Measurements from ENCODE around the gene C12orf42.

C12orf42 gene

GRCh38 chr12:103421402-103421801 is 74.4 kb downstream of the C12orf42 start:
- Mint-ChIP-seq H3K27me3 (ENCODE audit: low read depth) (peaks cover 4% of the 10 kb centered on the region), H3K9me3 (peaks cover 4% of the 10 kb centered on the region), H3K4me3 (no peak overlapping the region), H3K4me1 (peaks cover 11% of the 10 kb centered on the region), H3K27ac (no peak overlapping the region), H3K36me3 (ENCODE audit: low read depth) (peaks cover 4% of the 10 kb centered on the region)
- no peak for TF ChIP-seq CTCF (IDR thresholded peaks at IDR 0.05; ENCODE audit: unreplicated experiment in 3 of 3)

- no peak overlapping the region for H3K27ac Mint-ChIP-seq
- no peaks in the 10 kb centered on the region for H3K9me3 Mint-ChIP-seq
- H3K4me3 Mint-ChIP-seq: no peak overlapping the region
- H3K27me3 Mint-ChIP-seq (ENCODE audit: low read depth): peaks cover 4% of the 10 kb centered on the region
- no peaks in the 10 kb centered on the region for H3K4me1 Mint-ChIP-seq
- H3K36me3 Mint-ChIP-seq (ENCODE audit: low read depth): no peaks in the 10 kb centered on the region
- TF ChIP-seq CTCF (IDR thresholded peaks at IDR 0.05; ENCODE audit: unreplicated experiment in 3 of 3): no peak
These were observed 80.1 kb downstream of the C12orf42 start for GRCh38 chr12:103415681-103416080.

GRCh38 chr12:103401421-103401820 is 94.3 kb downstream of the C12orf42 start:
- Mint-ChIP-seq H3K36me3 (ENCODE audit: low read depth) (no peaks in the 10 kb centered on the region), H3K4me1 (no peaks in the 10 kb centered on the region), H3K4me3 (no peak overlapping the region), H3K9me3 (no peaks in the 10 kb centered on the region), H3K27me3 (ENCODE audit: low read depth) (no peaks in the 10 kb centered on the region), H3K27ac (no peak overlapping the region)
- no peak for TF ChIP-seq CTCF (IDR thresholded peaks at IDR 0.05; ENCODE audit: unreplicated experiment in 3 of 3)

GRCh38 chr12:103399986-103400385 is 95.8 kb downstream of the C12orf42 start:
- Mint-ChIP-seq H3K27me3 (ENCODE audit: low read depth) (no peaks in the 10 kb centered on the region), H3K4me1 (no peaks in the 10 kb centered on the region), H3K36me3 (ENCODE audit: low read depth) (no peaks in the 10 kb centered on the region), H3K4me3 (no peak overlapping the region), H3K27ac (no peak overlapping the region), H3K9me3 (no peaks in the 10 kb centered on the region)
- no peak for TF ChIP-seq CTCF (IDR thresholded peaks at IDR 0.05; ENCODE audit: unreplicated experiment in 3 of 3)

- H3K4me3 Mint-ChIP-seq: no peak overlapping the region
- no peaks in the 10 kb centered on the region for H3K4me1 Mint-ChIP-seq
- no peaks in the 10 kb centered on the region for H3K9me3 Mint-ChIP-seq
- peaks cover 4% of the 10 kb centered on the region for H3K27me3 Mint-ChIP-seq (ENCODE audit: low read depth)
- no peak for TF ChIP-seq CTCF (IDR thresholded peaks at IDR 0.05; ENCODE audit: unreplicated experiment in 3 of 3)
- H3K36me3 Mint-ChIP-seq (ENCODE audit: low read depth): no peaks in the 10 kb centered on the region
- no peak overlapping the region for H3K27ac Mint-ChIP-seq
These were observed 98.2 kb downstream of the C12orf42 start for GRCh38 chr12:103397536-103397935.

GRCh38 chr12:103392722-103393121 is 103.0 kb downstream of the C12orf42 start:
- no peak overlapping the region for H3K4me3 Mint-ChIP-seq
- peaks cover 3% of the 10 kb centered on the region for H3K9me3 Mint-ChIP-seq
- H3K27me3 Mint-ChIP-seq (ENCODE audit: low read depth): peaks cover 9% of the 10 kb centered on the region
- H3K4me1 Mint-ChIP-seq: no peaks in the 10 kb centered on the region
- H3K36me3 Mint-ChIP-seq (ENCODE audit: low read depth): no peaks in the 10 kb centered on the region
- no peak overlapping the region for H3K27ac Mint-ChIP-seq
- no peak for TF ChIP-seq CTCF (IDR thresholded peaks at IDR 0.05; ENCODE audit: unreplicated experiment in 3 of 3)
